Measurements from ENCODE around the gene MFAP1.
"Not testable (repeated sequence)": the region's sequence is repeated elsewhere in the genome, so short reads cannot be mapped to it uniquely, and the experiment has no call there.

The MFAP1 gene, protein sequence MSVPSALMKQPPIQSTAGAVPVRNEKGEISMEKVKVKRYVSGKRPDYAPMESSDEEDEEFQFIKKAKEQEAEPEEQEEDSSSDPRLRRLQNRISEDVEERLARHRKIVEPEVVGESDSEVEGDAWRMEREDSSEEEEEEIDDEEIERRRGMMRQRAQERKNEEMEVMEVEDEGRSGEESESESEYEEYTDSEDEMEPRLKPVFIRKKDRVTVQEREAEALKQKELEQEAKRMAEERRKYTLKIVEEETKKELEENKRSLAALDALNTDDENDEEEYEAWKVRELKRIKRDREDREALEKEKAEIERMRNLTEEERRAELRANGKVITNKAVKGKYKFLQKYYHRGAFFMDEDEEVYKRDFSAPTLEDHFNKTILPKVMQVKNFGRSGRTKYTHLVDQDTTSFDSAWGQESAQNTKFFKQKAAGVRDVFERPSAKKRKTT

DNA sequence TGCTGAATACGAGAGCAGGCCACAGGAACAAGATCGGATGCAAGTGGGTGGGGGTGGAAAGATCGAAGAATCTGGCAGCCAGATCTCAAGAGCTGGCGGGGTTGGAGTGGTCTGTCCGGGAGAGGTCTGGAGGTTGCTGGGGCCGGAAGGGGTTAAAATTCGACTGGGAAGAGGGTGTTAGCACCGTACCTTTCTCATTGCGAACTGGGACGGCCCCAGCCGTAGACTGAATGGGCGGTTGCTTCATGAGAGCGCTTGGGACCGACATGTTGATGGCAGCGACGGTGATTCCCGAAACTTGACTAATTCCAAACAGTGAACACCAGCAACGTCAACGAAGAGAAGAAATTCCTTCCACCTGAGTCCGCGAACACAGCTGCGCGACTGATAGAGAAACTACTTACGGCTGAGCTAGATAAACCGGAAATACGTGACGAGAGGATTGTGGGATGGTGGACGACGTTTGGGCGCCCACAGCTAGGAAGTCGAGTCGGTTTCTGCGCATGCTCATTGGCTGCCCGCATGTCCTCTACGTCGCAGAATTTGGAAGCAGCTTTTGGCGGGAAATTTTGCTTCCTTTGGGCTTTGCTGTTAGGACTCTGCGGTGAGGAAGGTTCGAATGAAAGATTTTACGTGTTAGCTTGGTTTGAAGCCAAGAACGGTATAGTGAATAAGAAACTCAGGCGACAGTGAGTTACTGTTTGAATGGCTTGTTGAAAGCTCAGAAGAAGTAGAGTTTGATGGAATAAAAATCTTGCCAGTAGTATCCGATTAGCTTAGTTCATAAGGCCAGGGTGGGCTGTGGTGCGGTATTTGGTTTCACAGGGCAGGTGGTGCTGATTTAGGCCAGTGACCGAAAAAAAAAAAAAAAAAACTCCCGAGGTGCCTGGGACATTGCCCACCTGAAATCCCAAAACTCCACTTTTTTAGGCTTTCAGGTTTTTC, at the start of gene MFAP1:
Gene MFAP1, minus strand, starts transcription at position 389 of the 945 bp plus-strand sequence. Its CDS starts 121 bp downstream, at position 268.
- DNase-seq = peak; percentile 89 to 94

DNA sequence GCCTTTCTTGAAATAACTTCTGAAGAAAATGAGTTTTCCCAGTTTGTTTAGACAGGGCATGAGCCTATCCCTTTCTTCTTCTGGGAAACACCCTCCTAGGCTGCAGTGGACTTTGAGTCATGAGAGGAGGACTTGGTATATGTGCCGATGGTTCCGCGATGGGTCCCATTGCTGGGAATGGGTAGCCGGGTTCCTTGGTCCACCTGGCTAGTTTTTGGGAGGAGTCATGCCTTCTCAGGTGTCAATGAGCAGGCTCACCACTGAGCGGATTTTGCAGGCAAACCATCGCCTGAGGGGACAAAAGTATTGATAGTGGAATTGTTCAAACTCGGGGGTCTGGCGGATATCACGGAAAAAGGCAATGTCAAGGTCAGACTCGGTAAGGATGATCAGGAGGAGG, 49.2 kb upstream of the MFAP1 start:
- no peak for DNase-seq

DNA sequence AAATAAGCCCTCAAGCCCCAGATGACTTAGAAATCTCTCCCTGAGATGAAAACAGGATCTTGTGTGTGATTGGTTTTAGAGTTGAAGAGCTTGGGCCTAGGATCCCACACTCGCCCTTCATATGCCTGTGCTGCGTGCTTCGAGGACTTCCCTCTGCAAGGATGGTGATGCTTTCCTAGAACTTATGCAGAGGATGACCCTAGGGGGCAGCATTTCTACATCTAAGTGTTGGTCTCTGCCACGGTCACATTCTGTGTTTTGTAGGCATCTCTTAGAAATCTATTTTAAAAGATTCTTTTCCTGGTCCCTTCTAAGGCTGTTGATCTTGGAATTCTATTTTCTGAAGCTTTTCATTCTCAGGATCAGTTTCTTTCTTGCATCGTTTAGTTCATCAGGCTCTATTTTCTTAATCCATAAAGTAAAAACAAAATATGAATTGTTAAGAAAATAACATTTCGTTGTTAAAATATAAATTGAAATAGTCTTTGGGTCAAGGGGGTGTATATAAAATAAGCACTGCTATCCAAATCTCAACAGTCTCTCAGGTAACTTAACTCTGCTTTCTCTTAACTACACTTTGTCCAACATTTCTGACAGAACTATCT, 48.0 kb upstream of the MFAP1 start:
- DNase-seq = peak; percentile 54 to 86

DNA sequence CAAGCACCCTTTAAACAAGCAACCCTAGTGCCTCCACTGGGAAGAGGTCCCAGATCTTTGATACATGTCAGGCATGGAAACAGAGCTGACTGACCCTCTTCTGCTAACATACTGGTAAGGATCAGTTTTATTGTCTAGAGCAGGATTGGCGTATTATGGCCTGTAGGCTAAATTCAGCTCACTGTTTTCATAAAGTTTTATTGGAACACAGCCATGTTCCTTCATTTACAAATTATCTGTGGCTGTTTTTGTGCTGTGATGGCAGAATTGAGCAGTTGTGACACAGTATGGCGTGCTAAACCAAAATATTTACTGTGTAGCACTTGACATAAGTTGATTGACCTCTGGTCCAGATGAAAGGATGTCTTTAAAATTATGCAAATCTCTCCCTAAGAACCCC, 47.3 kb upstream of the MFAP1 start:
- DNase-seq = no peak

DNA sequence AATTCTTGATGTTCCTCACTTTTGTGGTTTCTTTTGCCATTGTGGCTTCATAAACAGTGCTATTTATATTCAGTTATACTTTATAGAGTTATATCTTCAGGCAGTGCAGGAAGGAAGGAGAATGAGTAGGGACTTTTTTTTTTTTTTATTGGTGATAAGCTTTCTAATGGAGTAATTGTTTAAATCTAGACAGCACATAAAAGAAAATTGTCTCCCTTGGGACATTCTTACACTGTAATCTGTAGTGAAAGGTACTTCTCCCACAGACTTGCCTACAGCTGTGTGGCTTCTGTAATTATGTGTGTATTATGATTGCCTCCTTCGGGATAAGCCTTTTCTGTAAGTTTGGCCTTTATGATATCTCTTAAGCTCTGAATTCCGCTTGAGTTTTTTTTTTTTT, 43.9 kb upstream of the MFAP1 start:
- no peak for DNase-seq

DNA sequence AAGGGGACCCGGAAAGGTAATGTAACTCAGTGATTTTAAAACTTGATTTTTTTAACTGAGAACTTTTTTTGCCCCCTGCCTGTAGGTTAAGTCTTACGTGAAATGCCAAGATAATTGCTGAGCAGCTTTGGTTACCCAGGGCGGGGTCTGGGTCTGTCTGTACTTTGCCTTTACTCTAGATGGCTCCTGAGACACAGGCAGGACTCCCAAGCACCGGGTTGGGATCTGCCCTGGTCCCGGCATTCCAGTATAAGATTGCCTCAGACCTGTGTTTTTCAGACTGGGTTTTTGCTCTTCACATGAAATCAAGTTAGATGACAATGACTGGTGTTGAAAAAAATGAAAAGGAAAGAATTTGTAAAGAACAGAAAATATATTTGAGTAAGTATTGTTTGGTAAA, 42.6 kb upstream of the MFAP1 start:
- no peak for DNase-seq

DNA sequence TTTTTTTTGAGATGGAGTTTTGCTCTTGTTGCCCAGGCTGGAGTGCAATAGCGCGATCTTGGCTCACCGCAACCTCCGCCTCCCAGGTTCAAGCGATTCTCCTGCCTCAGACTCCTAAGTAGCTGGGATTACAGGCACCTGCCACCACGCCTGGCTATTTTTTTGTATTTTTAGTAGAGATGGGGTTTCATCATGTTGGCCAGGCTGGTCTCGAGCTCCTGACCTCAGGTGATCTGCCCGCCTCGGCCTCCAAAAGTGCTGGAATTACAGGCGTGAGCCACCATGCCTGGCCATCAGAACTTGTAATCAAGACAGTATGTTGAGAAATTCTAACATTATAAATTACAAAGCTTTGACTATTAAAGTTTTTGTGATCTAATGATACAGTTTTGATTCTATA, 42.1 kb upstream of the MFAP1 start:
- DNase-seq = not testable (repeated sequence)

DNA sequence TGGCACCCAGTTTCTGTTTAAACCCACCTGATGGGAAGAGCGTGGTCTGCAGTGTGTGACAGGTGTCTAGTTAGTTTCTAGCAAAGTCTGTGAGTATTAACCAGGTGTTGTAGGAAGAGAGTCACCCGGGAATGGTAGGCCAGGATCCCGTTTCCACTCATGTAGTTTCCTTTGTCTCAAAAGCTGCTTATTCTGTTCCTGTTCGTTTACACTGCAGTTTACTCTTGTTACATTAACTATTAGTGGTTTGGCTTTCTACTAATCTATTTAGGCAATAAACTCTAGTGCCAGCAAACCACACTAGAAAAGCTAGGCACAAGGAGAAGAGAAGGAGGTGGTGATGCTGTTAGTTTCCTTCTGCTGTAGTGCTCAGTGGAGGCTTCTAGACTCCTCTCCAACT, 35.1 kb upstream of the MFAP1 start:
- DNase-seq = no peak

DNA sequence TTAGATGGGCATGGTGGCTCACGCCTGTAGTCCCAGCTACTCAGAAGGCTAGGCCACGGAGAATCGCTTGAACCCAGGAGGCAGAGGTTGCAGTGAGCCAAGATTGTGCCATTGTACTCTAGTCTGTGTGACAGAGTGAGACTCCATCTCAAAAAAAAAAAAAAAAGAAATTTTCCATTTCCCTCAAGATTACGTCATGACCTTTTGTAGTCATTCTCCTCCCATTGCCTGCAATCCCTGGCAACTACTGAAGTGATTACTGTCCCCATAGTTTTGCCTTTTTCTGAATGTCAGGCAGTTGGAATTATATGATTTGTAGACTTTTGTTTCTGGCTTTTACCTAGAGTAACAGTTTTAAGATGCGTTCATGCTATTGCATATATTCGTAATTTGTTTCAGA, 30.3 kb upstream of the MFAP1 start:
- no peak for DNase-seq

DNA sequence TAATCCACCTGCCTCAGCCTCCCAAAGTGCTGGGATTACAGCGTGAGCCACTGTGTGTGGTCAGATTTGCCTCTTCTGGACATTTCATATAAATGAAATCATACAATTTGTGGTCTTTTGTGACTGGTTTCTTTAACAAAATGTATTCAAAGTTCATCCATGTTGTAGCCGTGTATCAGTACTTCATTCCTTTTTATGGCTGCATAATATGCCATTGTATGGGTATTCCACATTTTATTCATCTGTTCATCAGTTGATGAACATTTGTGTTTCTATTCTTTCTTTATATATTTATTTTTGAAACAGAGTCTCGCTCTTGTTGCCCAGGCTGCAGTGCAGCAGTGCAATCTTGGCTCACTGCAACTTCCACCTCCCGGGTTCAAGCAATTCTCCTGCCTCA, 28.1 kb upstream of the MFAP1 start:
- no peak for DNase-seq

DNA sequence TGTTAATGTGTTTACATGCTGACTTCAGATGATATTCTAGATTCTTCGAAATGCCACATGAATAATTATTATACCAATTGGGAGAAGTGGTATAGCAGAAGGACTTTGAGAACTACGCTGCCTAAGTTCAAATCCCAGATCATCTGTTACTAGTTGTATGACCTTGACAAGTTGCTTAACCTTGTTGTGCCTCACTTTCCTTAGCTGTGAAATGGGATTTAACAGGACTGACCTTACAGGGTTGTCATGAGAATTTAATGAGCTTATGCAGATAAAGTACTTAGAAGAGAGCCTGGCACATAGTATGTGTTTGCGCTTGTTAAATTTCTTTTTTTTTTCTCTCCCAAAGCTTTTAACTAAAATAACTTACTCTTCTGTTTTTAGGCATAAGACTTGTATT, 26.8 kb upstream of the MFAP1 start:
- DNase-seq = no peak

DNA sequence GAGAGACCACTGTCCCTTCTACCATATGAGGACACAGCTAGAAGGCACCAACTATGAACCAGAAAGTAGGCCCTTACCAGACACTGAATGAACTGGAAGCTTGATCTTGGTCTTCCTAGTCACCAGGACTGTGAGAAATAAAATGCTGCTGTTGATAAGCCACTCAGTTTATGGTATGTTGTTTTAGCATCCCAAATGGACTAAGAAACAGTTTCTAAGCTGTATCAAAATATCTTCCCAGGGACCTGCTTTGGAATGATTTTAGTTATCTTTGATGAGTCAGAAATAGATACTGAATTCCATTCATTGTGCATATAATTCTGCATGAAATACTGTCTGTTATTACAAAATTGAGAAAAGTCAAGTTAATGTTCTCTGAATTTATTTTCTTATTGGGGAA, 20.9 kb upstream of the MFAP1 start:
- DNase-seq = no peak

DNA sequence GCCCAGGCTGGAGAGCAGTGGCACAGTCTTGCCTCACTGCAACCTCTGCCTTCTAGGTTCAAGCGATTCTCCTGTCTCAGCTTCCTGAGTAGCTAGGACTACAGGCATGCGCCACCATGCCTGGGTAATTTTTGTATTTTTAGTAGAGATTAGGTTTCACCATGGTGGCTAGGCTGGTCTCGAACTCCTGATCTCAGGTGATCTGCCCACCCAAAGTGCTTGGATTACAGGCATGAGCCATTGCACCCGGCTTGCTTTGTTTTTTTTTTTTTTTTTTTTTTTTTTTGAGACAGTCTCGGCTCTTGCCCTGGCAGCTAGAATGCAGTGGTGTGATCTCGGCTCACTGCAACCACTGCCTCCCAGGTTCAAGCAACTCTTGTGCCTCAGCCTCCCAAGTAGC, 8.0 kb upstream of the MFAP1 start:
- DNase-seq = not testable (repeated sequence)

DNA sequence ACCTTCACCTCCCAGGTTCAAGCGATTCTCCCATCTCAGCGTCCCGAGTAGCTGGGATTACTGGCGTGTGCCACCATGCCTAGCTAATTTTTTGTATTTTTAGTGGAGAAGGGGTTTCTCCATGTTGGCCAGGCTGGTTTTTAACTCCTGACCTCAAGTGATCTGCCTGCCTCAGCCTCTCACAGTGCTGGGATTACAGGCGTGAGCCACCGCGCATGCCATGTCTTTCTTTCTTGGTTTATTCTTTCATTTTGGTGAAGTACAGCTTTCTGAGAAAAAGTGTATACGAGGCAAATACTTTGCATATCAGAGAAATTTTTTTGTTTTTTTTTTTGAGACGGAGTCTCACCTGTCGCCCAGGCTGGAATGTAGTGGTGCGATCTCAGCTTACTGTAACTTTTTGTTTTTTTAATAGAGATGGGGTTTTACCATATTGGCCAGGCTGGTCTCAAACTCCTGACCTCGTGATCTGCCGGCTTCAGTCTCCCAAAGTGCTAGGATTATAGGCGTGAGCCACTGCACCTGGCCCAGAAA, 7.1 kb upstream of the MFAP1 start:
- not testable (repeated sequence) for DNase-seq

DNA sequence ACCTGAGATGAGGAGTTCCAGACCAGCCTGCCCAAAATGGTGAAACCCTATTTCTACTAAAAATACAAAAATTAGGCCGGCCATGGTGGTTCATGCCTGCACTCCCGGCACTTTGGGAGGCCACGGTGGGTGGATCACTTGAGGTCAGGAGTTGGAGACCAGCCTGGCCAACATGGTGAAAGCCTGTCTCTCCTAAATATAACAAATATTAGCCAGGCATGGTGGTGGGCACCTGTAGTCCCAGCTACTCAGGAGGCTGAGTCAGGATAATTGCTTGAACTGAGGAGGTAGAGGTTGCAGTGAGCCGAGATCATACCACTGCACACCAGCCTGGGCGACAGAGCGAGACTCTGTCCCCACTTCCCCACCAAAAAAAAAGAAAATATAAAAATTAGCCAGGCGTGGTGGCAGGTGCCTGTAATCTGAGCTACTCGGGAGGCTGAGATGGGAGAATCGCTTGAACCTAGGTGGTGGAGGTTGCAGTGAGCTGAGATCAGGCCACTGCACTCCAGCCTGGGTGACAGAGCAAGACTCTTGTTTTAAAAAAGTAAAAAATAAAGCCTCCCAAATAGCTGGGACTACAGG, 6.3 kb upstream of the MFAP1 start:
- DNase-seq = not testable (repeated sequence)

DNA sequence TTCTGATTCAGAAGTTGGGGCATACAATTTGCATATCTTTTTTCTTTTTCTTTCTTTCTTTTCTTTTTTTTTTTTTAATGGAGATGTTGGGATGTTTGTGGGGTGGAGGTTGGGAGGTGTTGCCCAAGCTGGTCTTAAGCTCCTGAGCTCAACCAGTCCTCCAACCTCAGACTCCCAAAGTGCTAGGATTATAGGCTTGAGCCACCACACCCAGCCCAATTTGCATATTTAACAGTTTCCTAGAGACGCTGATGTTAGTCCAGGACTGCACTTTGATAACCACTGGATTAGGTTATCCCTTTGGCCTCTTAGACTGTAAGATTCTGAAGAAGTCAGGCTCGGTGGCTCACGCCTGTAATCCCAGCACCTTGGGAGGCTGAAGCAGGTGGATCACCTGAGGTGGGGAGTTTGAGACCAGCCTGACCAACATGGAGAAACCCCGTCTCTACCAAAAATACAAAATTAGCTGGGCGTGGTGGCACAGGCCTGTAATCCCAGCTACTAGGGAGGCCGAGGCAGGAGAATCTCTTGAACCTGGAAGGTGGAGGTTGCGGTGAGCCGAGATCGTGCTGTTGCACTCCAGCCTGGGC, 5.6 kb upstream of the MFAP1 start:
- not testable (repeated sequence) for DNase-seq

DNA sequence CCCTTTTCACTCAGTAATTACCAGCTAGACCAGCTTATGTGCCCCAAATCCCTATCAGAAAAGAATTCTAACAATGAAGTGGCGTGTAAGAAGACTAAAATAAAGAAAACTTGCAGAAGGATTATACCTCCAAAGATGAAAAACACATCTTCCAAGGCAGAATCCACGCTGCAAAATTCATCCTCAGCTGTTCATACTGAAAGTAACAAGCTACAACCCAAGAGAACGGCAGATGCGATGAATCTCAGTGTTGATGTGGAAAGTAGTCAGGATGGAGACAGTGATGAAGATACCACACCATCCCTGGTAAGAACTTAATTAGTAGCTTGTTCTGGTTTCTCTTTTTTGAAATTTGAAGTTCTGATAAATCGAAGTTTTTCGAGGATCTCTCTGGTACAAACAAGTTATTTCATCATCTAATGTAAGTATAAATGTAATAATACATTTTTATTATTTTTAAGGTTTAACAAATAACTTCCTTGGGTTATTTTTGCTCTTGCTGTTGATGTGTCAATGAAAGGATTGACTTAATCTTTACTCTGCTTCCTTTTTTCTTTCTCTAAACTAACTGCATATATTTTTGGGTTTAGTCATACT, 3.7 kb upstream of the MFAP1 start:
- DNase-seq = no peak

DNA sequence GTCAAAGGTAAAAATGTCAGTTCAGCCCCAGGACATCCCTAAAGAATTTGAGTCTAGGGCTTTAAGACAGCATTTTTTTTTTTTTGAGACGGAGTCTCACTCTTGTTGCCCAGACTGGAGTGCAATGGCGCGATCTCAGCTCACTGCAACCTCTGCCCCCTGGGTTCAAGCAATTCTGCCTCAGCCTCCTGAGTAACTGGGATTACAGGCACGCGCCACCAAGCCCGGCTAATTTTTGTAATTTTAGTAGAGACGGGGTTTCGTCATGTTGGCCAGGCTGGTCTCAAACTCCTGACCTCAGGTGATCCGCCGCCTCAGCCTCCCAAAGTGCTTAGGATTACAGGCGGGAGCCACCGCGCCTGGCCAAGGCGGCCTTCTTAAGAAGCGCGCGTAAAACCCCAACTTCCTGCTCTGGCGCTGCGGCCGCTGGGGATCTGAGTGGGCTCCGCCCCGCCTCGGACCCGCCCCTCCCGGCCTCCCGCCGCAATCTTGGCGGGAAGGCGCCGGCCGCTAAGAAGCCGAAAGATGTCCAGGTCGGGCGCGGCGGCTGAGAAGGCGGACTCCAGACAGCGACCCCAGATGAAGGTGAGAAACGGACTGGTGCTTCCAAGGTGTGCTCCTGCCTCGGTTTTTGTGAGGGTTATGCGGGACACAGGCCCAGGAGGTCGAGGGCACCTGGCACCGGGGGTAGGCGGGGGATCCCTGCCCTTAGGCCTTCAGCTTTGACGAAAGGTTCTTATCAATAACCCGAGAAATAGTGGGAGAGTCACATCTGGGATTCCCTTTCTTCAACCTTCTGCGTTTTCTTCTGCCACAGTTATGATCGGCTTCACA, 2.2 kb upstream of the MFAP1 start, which contains the start of gene WDR76:
Gene WDR76, plus strand, starts transcription at position 495 of the 834 bp plus-strand sequence. Its CDS starts 31 bp downstream, at position 526.
- peak; percentile 9 to 12 for DNase-seq

DNA sequence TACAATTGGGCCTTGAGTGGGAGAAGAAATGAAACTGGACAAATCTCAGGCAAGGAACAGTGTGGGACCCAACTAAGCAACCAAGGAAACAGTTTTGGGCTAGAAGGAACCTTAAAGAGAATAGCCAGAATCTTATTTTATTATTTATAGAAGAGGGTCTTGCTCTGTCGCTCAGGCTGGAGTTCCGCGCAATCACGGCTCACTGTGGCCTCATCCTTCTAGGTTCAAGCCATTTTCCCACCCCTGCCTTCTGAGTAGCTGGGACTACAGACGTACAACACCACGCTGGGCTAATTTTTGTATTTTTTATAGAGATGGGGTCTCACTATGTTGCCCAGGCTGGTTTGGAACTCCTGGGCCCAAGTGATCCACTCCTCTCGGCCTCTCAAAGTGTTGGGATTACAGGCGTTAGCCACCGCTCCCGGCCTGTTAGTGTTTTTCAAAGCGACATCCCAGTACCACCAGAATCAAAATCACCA, 1.6 kb upstream of the MFAP1 start:
- no peak for DNase-seq

DNA sequence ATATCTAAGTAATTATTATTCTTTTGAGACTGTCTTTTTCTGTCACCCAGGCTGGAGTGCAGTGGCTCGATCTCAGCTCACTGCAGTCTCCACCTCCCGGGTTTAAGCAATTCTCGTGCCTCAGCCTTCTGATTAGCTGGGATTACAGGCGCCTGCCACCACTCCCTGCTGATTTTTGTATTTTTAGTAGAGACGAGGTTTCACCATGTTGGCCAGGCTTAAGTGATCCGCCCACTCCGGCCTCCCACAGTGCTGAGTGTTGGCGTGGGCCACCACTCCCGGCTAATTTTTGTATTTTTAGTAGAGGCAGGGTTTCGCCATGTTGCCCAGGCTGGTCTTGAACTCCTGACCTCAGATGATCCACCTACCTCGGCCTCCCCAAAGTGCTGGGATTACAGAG, 815 bp upstream of the MFAP1 start:
- not testable (repeated sequence) for DNase-seq

DNA sequence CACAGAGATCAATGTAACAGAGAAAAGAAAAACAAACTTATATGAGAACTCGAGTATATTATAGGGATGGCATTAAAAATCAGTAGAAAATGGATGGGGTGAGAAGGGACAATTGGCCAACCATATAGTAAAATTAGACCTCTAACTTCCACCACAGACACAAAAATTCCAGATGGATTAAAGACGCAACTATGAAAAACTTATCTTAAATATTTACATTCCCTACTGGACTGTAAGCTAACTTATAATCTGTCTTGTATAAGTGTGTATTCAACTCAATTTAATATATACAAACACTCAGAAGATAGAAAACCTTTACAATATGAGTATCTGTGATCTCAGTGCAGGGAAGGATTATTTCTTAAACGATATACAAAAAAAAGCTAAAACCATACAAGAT, 3.0 kb downstream of the MFAP1 start:
- no peak for DNase-seq
